GM23338 (cell line): ENCODE data around the gene GALNT9. TPM values are rescaled to one million over a fixed set of nuclear protein-coding genes. Genes with fewer than 3 reads are reported as not detected.

Source experiments
- ATAC-seq: fragments of 200-7000 bp; cut with Tn5 transposase; 3 replicates; pipeline ENCODE4 v1.9.1; 2020
- DNase-seq: peaks from one replicate; pipeline ENCODE4 v3.0.0-alpha.2; 2015; ENCODE audit warnings: low spot score
- H2AFZ ChIP-seq: fragments of 200-600 bp; sonication (generic); 2 replicates; pipeline ENCODE4 v1.8.0; 2016; ENCODE audit warnings: antibody characterized with exemption, mild to moderate bottlenecking, moderate library complexity
- H3F3A ChIP-seq: fragments of 200-600 bp; sonication (generic); replicated peaks from 2 replicates; pipeline ENCODE4 v1.8.0; 2017; ENCODE audit warnings: antibody characterized with exemption, mixed run types, low read depth
- H3K27ac ChIP-seq: fragments of 200-600 bp; sonication (generic); 2 replicates; pipeline ENCODE4 v1.6.1; 2016; ENCODE audit warnings: low read depth
- H3K27me3 ChIP-seq: fragments of 200-600 bp; sonication (generic); 2 replicates; pipeline ENCODE4 v1.8.0; 2016; ENCODE audit warnings: mild to moderate bottlenecking, mixed run types, moderate library complexity; ENCODE audit not compliant: insufficient read depth
- H3K36me3 ChIP-seq: fragments of 200-600 bp; sonication (generic); 2 replicates; pipeline ENCODE4 v1.8.0; 2016; ENCODE audit warnings: mild to moderate bottlenecking; ENCODE audit not compliant: insufficient read depth
- H3K4me1 ChIP-seq: fragments of 200-600 bp; sonication (generic); 2 replicates; pipeline ENCODE4 v1.8.0; 2016; ENCODE audit warnings: mild to moderate bottlenecking, moderate library complexity; ENCODE audit not compliant: insufficient read depth
- H3K4me2 ChIP-seq: fragments of 200-600 bp; sonication (generic); 2 replicates; pipeline ENCODE4 v1.7.1; 2017; ENCODE audit warnings: mixed run types
- H3K4me3 ChIP-seq: fragments of 200-600 bp; sonication (generic); 2 replicates; pipeline ENCODE4 v1.6.1; 2016; ENCODE audit warnings: mixed run types
- H3K79me2 ChIP-seq: fragments of 200-600 bp; sonication (generic); replicated peaks from 2 replicates; pipeline ENCODE4 v1.8.0; 2017; ENCODE audit warnings: mild to moderate bottlenecking; ENCODE audit not compliant: insufficient read depth
- H3K9me2 ChIP-seq: fragments of 200-600 bp; sonication (generic); 2 replicates; pipeline ENCODE4 v1.8.0; 2017; ENCODE audit not compliant: insufficient read depth
- H4K20me1 ChIP-seq: fragments of 200-600 bp; sonication (generic); replicated peaks from 2 replicates; pipeline ENCODE4 v1.8.0; 2017; ENCODE audit warnings: mild to moderate bottlenecking; ENCODE audit not compliant: insufficient read depth
- H3K27ac Mint-ChIP-seq: 2 replicates; pipeline ENCODE4 v1.8.0; 2020; ENCODE audit warnings: inconsistent platforms, mild to moderate bottlenecking, moderate library complexity, mixed read lengths
- H3K27me3 Mint-ChIP-seq: 3 replicates; pipeline ENCODE4 v1.8.0; 2022; ENCODE audit warnings: low read depth, mild to moderate bottlenecking, moderate library complexity, mixed read lengths, inconsistent platforms; ENCODE audit not compliant: insufficient read depth, poor library complexity
- H3K36me3 Mint-ChIP-seq: 3 replicates; pipeline ENCODE4 v1.8.0; 2021; ENCODE audit warnings: low read depth, mild to moderate bottlenecking, inconsistent platforms, moderate library complexity, mixed read lengths
- H3K4me1 Mint-ChIP-seq: 3 replicates; pipeline ENCODE4 v1.8.0; 2020; ENCODE audit warnings: mild to moderate bottlenecking, inconsistent platforms, mixed read lengths
- H3K4me3 Mint-ChIP-seq: 3 replicates; pipeline ENCODE4 v1.8.0; 2021; ENCODE audit warnings: moderate library complexity, mild to moderate bottlenecking, inconsistent platforms, mixed read lengths
- H3K9me3 Mint-ChIP-seq: 3 replicates; pipeline ENCODE4 v1.8.0; 2020; ENCODE audit warnings: moderate library complexity, mild to moderate bottlenecking, inconsistent platforms, mixed read lengths
- ETS1 ChIP-seq: IDR thresholded peaks from 2 replicates; pipeline ENCODE4 v1.6.1; 2016; ENCODE audit warnings: antibody characterized with exemption
- EZH2 ChIP-seq: fragments of 200-600 bp; sonication (generic); IDR thresholded peaks from one replicate; pipeline ENCODE4 v1.8.0; 2017; ENCODE audit warnings: antibody characterized with exemption, mild to moderate bottlenecking, low read depth; ENCODE audit not compliant: unreplicated experiment
- EZH2phosphoT487 ChIP-seq: fragments of 200-600 bp; sonication (generic); IDR thresholded peaks from one replicate; pipeline ENCODE4 v1.8.1; 2018; ENCODE audit warnings: antibody characterized with exemption; ENCODE audit not compliant: unreplicated experiment
- JUNB ChIP-seq: IDR thresholded peaks from one replicate; pipeline ENCODE4 v1.6.1; 2016; ENCODE audit warnings: antibody characterized with exemption; ENCODE audit not compliant: unreplicated experiment
- POLR2AphosphoS5 ChIP-seq: IDR thresholded peaks from 2 replicates; pipeline ENCODE4 v1.6.1; 2016; ENCODE audit warnings: antibody characterized with exemption, low read depth
- ZNF114 ChIP-seq: fragments of 250-450 bp; sonication (Bioruptor Pico); IDR thresholded peaks from 2 replicates; pipeline ENCODE4 v1.5.0; 2020; ENCODE audit warnings: mild to moderate bottlenecking, moderate library complexity
- ZNF331 ChIP-seq: fragments of 250-450 bp; sonication (Bioruptor Pico); IDR thresholded peaks from 2 replicates; pipeline ENCODE4 v1.5.0; 2020; ENCODE audit warnings: low read depth, mild to moderate bottlenecking, moderate library complexity
- ZNF462 ChIP-seq: fragments of 250-450 bp; sonication (Bioruptor Pico); IDR thresholded peaks from 2 replicates; pipeline ENCODE4 v1.5.0; 2020; ENCODE audit warnings: mild to moderate bottlenecking, moderate library complexity
- polyA plus RNA-seq: library from polyadenylated mRNA; unstranded; fragments of >200 nt; fragmentation: Nextera tagmentation; extraction: Ambion mirVana; gene quantifications from 2 replicates; pipeline ENCODE4 v1.2.1, GENCODE V29; 2016
- total RNA-seq: library from RNA; depleted of rRNA; stranded (reverse); fragments of >200 nt; shearing (Covaris generic); gene quantifications from 2 replicates; pipeline ENCODE4 v1.2.3, GENCODE V29; 2014

The GALNT9 gene
- total and polyA plus RNA-seq, 2 experiments from 2014 or later: 0.81 to 2.5 TPM

GRCh38 chr12:132237772-132238487 is 91.5 kb downstream of the GALNT9 start:
- H3F3A ChIP-seq: peaks cover 7% of the 10 kb centered on the region
- Mint-ChIP-seq H3K27me3 (peaks cover 18% of the 10 kb centered on the region), H3K9me3 (peaks cover 19% of the 10 kb centered on the region), H3K4me3 (no peak overlapping the region), H3K27ac (no peak overlapping the region), H3K36me3 (no peaks in the 10 kb centered on the region; the same call in 1 of the 3 replicates), H3K4me1 (no peaks in the 10 kb centered on the region)
- no peaks in the 10 kb centered on the region for H3K79me2 ChIP-seq
- no peaks in the 10 kb centered on the region for H3K36me3 ChIP-seq
- TF ChIP-seq ZNF462 (CRISPR knock-in tag): no peak
- no peak for TF ChIP-seq ETS1
- no peak for TF ChIP-seq EZH2
- TF ChIP-seq ZNF114 (CRISPR knock-in tag): no peak
- no peak for TF ChIP-seq POLR2AphosphoS5
- TF ChIP-seq ZNF331 (CRISPR knock-in tag): no peak
- no peak for TF ChIP-seq JUNB
- no peak for TF ChIP-seq EZH2phosphoT487
- no peak overlapping the region for H2AFZ ChIP-seq
- ATAC-seq (no peak), DNase-seq (no peak)
- no peaks in the 10 kb centered on the region for H3K4me1 ChIP-seq
- H3K9me2 ChIP-seq: no peaks in the 10 kb centered on the region
- no peak overlapping the region for H3K4me2 ChIP-seq
- no peak overlapping the region for H3K4me3 ChIP-seq
- H4K20me1 ChIP-seq: no peaks in the 10 kb centered on the region
- H3K27ac ChIP-seq: no peak overlapping the region
- no peaks in the 10 kb centered on the region for H3K27me3 ChIP-seq
